HEK293 (cell line): ENCODE measurements around the gene NOP56.
A peak's percentile ranks its signal among the peaks of the same experiment; 100 is the strongest.

ENCODE experiments used
- GLI4 ChIP-seq: fragments of 450-650 bp; formaldehyde crosslinking; IDR thresholded peaks from 2 replicates; pipeline ENCODE4 v1.5.1; 2016; ENCODE audit warnings: missing biosample characterization, missing genetic modification characterization
- REPIN1 ChIP-seq: fragments of 450-650 bp; formaldehyde crosslinking; IDR thresholded peaks from 2 replicates; pipeline ENCODE4 v1.5.1; 2017; ENCODE audit warnings: missing biosample characterization, missing genetic modification characterization, low read depth
- SCRT1 ChIP-seq: fragments of 450-650 bp; formaldehyde crosslinking; IDR thresholded peaks from 2 replicates; pipeline ENCODE4 v1.5.1; 2016; ENCODE audit warnings: missing biosample characterization, missing genetic modification characterization, borderline replicate concordance
- ZBTB20 ChIP-seq: fragments of 450-650 bp; formaldehyde crosslinking; IDR thresholded peaks from 2 replicates; pipeline ENCODE4 v1.5.1; 2016; ENCODE audit warnings: missing biosample characterization, missing genetic modification characterization
- ZBTB21 ChIP-seq: fragments of 450-650 bp; formaldehyde crosslinking; IDR thresholded peaks from 2 replicates; pipeline ENCODE4 v1.5.1; 2017; ENCODE audit warnings: missing biosample characterization, missing genetic modification characterization
- ZBTB8A ChIP-seq: fragments of 450-650 bp; formaldehyde crosslinking; IDR thresholded peaks from 2 replicates; pipeline ENCODE4 v1.5.1; 2016; ENCODE audit warnings: missing biosample characterization, missing genetic modification characterization
- ZFP37 ChIP-seq: fragments of 450-650 bp; formaldehyde crosslinking; IDR thresholded peaks from 2 replicates; pipeline ENCODE4 v1.5.1; 2016; ENCODE audit warnings: missing biosample characterization, missing genetic modification characterization
- ZNF112 ChIP-seq: fragments of 450-650 bp; formaldehyde crosslinking; IDR thresholded peaks from 2 replicates; pipeline ENCODE4 v1.5.0; 2017; ENCODE audit warnings: missing biosample characterization, missing genetic modification characterization
- ZNF114 ChIP-seq: fragments of 450-650 bp; formaldehyde crosslinking; IDR thresholded peaks from 2 replicates; pipeline ENCODE4 v1.5.0; 2017; ENCODE audit warnings: missing biosample characterization, missing genetic modification characterization
- ZNF223 ChIP-seq: fragments of 450-650 bp; formaldehyde crosslinking; IDR thresholded peaks from 2 replicates; pipeline ENCODE4 v1.5.1; 2016; ENCODE audit warnings: missing biosample characterization, missing genetic modification characterization
- ZNF248 ChIP-seq: fragments of 450-650 bp; formaldehyde crosslinking; IDR thresholded peaks from 2 replicates; pipeline ENCODE4 v1.5.1; 2017; ENCODE audit warnings: missing biosample characterization, missing genetic modification characterization
- ZNF354C ChIP-seq: fragments of 450-650 bp; formaldehyde crosslinking; IDR thresholded peaks from 2 replicates; pipeline ENCODE4 v1.5.1; 2016; ENCODE audit warnings: missing biosample characterization, missing genetic modification characterization, low read depth, borderline replicate concordance
- ZNF366 ChIP-seq: fragments of 450-650 bp; formaldehyde crosslinking; conservative IDR thresholded peaks from 2 replicates; pipeline ENCODE4 v1.5.1; 2016; ENCODE audit warnings: missing biosample characterization, missing genetic modification characterization
- ZNF37A ChIP-seq: fragments of 450-650 bp; IDR thresholded peaks from 2 replicates; pipeline ENCODE4 v1.5.1; 2018; ENCODE audit warnings: missing biosample characterization, missing genetic modification characterization
- ZNF416 ChIP-seq: fragments of 450-650 bp; formaldehyde crosslinking; IDR thresholded peaks from 2 replicates; pipeline ENCODE4 v1.5.1; 2016; ENCODE audit warnings: missing biosample characterization, missing genetic modification characterization
- ZNF549 ChIP-seq: fragments of 450-650 bp; IDR thresholded peaks from 2 replicates; pipeline ENCODE4 v1.5.1; 2018; ENCODE audit warnings: missing biosample characterization, missing genetic modification characterization, mild to moderate bottlenecking, inconsistent platforms, moderate library complexity
- ZNF555 ChIP-seq: fragments of 450-650 bp; formaldehyde crosslinking; conservative IDR thresholded peaks from 2 replicates; pipeline ENCODE4 v1.5.1; 2017; ENCODE audit warnings: missing biosample characterization, mild to moderate bottlenecking, missing genetic modification characterization, inconsistent platforms
- ZNF596 ChIP-seq: fragments of 450-650 bp; IDR thresholded peaks from 2 replicates; pipeline ENCODE4 v1.5.0; 2018; ENCODE audit warnings: missing biosample characterization, mild to moderate bottlenecking, missing genetic modification characterization, moderate library complexity
- ZNF600 ChIP-seq: fragments of 450-650 bp; formaldehyde crosslinking; IDR thresholded peaks from 2 replicates; pipeline ENCODE4 v1.5.1; 2016; ENCODE audit warnings: missing biosample characterization, missing genetic modification characterization
- ZNF658 ChIP-seq: fragments of 450-650 bp; formaldehyde crosslinking; IDR thresholded peaks from 2 replicates; pipeline ENCODE4; 2016; ENCODE audit warnings: missing biosample characterization, missing genetic modification characterization
- ZNF701 ChIP-seq: fragments of 450-650 bp; formaldehyde crosslinking; IDR thresholded peaks from 2 replicates; pipeline ENCODE4 v1.5.1; 2016; ENCODE audit warnings: missing biosample characterization, missing genetic modification characterization
- ZNF707 ChIP-seq: fragments of 450-650 bp; formaldehyde crosslinking; IDR thresholded peaks from 2 replicates; pipeline ENCODE4 v1.5.1; 2016; ENCODE audit warnings: missing biosample characterization, missing genetic modification characterization
- ZNF837 ChIP-seq: fragments of 450-650 bp; formaldehyde crosslinking; IDR thresholded peaks from 2 replicates; pipeline ENCODE4 v1.5.1; 2016; ENCODE audit warnings: missing biosample characterization, missing genetic modification characterization
- ZSCAN30 ChIP-seq: fragments of 450-650 bp; IDR thresholded peaks from 2 replicates; pipeline ENCODE4 v1.5.1; 2018; ENCODE audit warnings: missing biosample characterization, mild to moderate bottlenecking, missing genetic modification characterization, moderate library complexity
- TF ChIP-seq, protein P1 (sequence below): fragments of 450-650 bp; formaldehyde crosslinking; IDR thresholded peaks from 2 replicates; pipeline ENCODE4 v1.5.0; 2017; ENCODE audit warnings: missing biosample characterization, missing genetic modification characterization, borderline replicate concordance
- TF ChIP-seq, protein P2 (sequence below): fragments of 450-650 bp; formaldehyde crosslinking; IDR thresholded peaks from 2 replicates; pipeline ENCODE4 v1.5.1; 2016; ENCODE audit warnings: missing biosample characterization, missing genetic modification characterization
- TF ChIP-seq, protein P3 (sequence below): fragments of 450-650 bp; formaldehyde crosslinking; IDR thresholded peaks from 2 replicates; pipeline ENCODE4 v1.5.1; 2016; ENCODE audit warnings: missing biosample characterization, missing genetic modification characterization
- TF ChIP-seq, protein P4 (sequence below): fragments of 450-650 bp; formaldehyde crosslinking; IDR thresholded peaks from 2 replicates; pipeline ENCODE4 v1.5.1; 2017; ENCODE audit warnings: missing biosample characterization, missing genetic modification characterization
- TF ChIP-seq, protein P5 (sequence below): fragments of 450-650 bp; formaldehyde crosslinking; IDR thresholded peaks from 2 replicates; pipeline ENCODE4 v1.5.1; 2016; ENCODE audit warnings: missing biosample characterization, missing genetic modification characterization, low read depth
- TF ChIP-seq, protein P6 (sequence below): fragments of 450-650 bp; formaldehyde crosslinking; IDR thresholded peaks from 2 replicates; pipeline ENCODE4 v1.5.1; 2016; ENCODE audit warnings: missing biosample characterization, missing genetic modification characterization

NOP56 gene

DNA sequence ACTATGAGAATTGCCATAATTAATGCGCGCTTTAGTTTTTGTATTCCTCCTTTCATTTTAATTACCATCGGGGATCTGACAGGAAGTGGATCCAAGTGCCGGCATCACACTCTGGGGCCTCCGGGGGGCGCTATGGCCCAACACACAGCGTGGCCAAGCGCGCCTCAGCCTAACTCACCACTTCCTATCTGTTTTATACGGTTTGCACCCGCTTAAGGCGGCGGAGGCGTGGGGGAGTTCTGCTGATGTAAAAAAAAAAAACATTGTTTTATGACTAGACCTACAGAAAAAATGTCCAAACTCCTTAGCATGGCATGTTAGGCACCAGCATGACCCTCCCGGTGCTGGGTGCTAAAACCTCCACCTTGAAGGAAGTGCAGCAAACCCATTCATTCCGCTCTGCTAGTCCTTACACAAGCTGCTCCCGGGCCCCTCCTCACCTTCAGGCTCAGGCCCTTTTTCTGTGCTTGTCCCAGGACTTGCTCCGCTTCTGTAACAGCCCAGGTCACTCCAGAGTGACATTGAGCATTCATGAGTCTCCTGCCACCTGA is 35.7 kb downstream of the NOP56 start (continued):
- TF ChIP-seq ZNF416 (tag by site-specific recombination) (no peak), ZNF837 (tag by site-specific recombination) (no peak), ZNF223 (no peak), ZNF114 (no peak), ZNF354C (no peak), SCRT1 (tag by site-specific recombination) (no peak), ZBTB21 (tag by site-specific recombination) (no peak), ZNF658 (no peak), ZNF366 (tag by site-specific recombination) (no peak), ZNF596 (no peak), ZNF555 (tag by site-specific recombination) (no peak), ZNF701 (no peak), ZNF600 (peak; percentile 46; the same call in 1 of the 2 replicates), GLI4 (no peak), ZNF707 (tag by site-specific recombination) (no peak), ZNF549 (tag by site-specific recombination) (no peak), ZBTB20 (peak; percentile 81), ZFP37 (tag by site-specific recombination) (no peak), ZNF248 (tag by site-specific recombination) (no peak), REPIN1 (tag by site-specific recombination) (no peak), ZBTB8A (tag by site-specific recombination) (no peak; the same call in 1 of the 2 replicates), ZSCAN30 (tag by site-specific recombination) (no peak), ZNF112 (tag by site-specific recombination) (no peak), ZNF37A (tag by site-specific recombination) (no peak)
- TF ChIP-seq, protein P1, sequence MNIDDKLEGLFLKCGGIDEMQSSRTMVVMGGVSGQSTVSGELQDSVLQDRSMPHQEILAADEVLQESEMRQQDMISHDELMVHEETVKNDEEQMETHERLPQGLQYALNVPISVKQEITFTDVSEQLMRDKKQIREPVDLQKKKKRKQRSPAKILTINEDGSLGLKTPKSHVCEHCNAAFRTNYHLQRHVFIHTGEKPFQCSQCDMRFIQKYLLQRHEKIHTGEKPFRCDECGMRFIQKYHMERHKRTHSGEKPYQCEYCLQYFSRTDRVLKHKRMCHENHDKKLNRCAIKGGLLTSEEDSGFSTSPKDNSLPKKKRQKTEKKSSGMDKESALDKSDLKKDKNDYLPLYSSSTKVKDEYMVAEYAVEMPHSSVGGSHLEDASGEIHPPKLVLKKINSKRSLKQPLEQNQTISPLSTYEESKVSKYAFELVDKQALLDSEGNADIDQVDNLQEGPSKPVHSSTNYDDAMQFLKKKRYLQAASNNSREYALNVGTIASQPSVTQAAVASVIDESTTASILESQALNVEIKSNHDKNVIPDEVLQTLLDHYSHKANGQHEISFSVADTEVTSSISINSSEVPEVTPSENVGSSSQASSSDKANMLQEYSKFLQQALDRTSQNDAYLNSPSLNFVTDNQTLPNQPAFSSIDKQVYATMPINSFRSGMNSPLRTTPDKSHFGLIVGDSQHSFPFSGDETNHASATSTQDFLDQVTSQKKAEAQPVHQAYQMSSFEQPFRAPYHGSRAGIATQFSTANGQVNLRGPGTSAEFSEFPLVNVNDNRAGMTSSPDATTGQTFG (tag by site-specific recombination): no peak
- TF ChIP-seq, protein P2, sequence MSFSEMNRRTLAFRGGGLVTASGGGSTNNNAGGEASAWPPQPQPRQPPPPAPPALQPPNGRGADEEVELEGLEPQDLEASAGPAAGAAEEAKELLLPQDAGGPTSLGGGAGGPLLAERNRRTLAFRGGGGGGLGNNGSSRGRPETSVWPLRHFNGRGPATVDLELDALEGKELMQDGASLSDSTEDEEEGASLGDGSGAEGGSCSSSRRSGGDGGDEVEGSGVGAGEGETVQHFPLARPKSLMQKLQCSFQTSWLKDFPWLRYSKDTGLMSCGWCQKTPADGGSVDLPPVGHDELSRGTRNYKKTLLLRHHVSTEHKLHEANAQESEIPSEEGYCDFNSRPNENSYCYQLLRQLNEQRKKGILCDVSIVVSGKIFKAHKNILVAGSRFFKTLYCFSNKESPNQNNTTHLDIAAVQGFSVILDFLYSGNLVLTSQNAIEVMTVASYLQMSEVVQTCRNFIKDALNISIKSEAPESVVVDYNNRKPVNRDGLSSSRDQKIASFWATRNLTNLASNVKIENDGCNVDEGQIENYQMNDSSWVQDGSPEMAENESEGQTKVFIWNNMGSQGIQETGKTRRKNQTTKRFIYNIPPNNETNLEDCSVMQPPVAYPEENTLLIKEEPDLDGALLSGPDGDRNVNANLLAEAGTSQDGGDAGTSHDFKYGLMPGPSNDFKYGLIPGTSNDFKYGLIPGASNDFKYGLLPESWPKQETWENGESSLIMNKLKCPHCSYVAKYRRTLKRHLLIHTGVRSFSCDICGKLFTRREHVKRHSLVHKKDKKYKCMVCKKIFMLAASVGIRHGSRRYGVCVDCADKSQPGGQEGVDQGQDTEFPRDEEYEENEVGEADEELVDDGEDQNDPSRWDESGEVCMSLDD (tag by site-specific recombination): no peak
- TF ChIP-seq, protein P3, sequence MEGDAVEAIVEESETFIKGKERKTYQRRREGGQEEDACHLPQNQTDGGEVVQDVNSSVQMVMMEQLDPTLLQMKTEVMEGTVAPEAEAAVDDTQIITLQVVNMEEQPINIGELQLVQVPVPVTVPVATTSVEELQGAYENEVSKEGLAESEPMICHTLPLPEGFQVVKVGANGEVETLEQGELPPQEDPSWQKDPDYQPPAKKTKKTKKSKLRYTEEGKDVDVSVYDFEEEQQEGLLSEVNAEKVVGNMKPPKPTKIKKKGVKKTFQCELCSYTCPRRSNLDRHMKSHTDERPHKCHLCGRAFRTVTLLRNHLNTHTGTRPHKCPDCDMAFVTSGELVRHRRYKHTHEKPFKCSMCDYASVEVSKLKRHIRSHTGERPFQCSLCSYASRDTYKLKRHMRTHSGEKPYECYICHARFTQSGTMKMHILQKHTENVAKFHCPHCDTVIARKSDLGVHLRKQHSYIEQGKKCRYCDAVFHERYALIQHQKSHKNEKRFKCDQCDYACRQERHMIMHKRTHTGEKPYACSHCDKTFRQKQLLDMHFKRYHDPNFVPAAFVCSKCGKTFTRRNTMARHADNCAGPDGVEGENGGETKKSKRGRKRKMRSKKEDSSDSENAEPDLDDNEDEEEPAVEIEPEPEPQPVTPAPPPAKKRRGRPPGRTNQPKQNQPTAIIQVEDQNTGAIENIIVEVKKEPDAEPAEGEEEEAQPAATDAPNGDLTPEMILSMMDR: 0 out of 2 replicates have a peak, but pooled peaks have one; percentile 14
- TF ChIP-seq, protein P4, sequence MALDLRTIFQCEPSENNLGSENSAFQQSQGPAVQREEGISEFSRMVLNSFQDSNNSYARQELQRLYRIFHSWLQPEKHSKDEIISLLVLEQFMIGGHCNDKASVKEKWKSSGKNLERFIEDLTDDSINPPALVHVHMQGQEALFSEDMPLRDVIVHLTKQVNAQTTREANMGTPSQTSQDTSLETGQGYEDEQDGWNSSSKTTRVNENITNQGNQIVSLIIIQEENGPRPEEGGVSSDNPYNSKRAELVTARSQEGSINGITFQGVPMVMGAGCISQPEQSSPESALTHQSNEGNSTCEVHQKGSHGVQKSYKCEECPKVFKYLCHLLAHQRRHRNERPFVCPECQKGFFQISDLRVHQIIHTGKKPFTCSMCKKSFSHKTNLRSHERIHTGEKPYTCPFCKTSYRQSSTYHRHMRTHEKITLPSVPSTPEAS (tag by site-specific recombination): no peak
- TF ChIP-seq, protein P5, sequence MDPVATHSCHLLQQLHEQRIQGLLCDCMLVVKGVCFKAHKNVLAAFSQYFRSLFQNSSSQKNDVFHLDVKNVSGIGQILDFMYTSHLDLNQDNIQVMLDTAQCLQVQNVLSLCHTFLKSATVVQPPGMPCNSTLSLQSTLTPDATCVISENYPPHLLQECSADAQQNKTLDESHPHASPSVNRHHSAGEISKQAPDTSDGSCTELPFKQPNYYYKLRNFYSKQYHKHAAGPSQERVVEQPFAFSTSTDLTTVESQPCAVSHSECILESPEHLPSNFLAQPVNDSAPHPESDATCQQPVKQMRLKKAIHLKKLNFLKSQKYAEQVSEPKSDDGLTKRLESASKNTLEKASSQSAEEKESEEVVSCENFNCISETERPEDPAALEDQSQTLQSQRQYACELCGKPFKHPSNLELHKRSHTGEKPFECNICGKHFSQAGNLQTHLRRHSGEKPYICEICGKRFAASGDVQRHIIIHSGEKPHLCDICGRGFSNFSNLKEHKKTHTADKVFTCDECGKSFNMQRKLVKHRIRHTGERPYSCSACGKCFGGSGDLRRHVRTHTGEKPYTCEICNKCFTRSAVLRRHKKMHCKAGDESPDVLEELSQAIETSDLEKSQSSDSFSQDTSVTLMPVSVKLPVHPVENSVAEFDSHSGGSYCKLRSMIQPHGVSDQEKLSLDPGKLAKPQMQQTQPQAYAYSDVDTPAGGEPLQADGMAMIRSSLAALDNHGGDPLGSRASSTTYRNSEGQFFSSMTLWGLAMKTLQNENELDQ (tag by site-specific recombination): no peak
- TF ChIP-seq, protein P6, sequence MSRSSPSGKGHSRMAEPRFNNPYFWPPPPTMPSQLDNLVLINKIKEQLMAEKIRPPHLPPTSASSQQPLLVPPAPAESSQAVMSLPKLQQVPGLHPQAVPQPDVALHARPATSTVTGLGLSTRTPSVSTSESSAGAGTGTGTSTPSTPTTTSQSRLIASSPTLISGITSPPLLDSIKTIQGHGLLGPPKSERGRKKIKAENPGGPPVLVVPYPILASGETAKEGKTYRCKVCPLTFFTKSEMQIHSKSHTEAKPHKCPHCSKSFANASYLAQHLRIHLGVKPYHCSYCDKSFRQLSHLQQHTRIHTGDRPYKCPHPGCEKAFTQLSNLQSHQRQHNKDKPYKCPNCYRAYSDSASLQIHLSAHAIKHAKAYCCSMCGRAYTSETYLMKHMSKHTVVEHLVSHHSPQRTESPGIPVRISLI (tag by site-specific recombination): 0 out of 2 replicates have a peak, but pooled peaks have one; percentile 50
